Left lobe of liver (tissue), 2 donors: ENCODE measurements around the gene ZNF808. TPM values are rescaled to one million over a fixed set of nuclear protein-coding genes. Genes with fewer than 3 reads are reported as not detected.
"Not testable (repeated sequence)": the region's sequence is repeated elsewhere in the genome, so short reads cannot be mapped to it uniquely, and the experiment has no call there.

ENCODE experiments used
- ATAC-seq: fragments of 200-7000 bp; cut with Tn5 transposase; one replicate; pipeline ENCODE4 v1.9.1; 2020; ENCODE audit warnings: mild to moderate bottlenecking, moderate library complexity
- DNase-seq: peaks from one replicate; pipeline ENCODE4 v3.0.0-alpha.2; 2020; ENCODE audit warnings: low spot score
- total RNA-seq: library from RNA; stranded (reverse); gene quantifications from one replicate; pipeline ENCODE4 v1.2.1, GENCODE V29; 2021
- donor health status: DM: no; HTN: no; CAD: no; lungs with moderate emphysema.
- donor health status: DM: no; HTN: yes; CAD: no.

Gene ZNF808
- total RNA-seq, 1 donor from 2014 or later: 6.2 TPM

DNA sequence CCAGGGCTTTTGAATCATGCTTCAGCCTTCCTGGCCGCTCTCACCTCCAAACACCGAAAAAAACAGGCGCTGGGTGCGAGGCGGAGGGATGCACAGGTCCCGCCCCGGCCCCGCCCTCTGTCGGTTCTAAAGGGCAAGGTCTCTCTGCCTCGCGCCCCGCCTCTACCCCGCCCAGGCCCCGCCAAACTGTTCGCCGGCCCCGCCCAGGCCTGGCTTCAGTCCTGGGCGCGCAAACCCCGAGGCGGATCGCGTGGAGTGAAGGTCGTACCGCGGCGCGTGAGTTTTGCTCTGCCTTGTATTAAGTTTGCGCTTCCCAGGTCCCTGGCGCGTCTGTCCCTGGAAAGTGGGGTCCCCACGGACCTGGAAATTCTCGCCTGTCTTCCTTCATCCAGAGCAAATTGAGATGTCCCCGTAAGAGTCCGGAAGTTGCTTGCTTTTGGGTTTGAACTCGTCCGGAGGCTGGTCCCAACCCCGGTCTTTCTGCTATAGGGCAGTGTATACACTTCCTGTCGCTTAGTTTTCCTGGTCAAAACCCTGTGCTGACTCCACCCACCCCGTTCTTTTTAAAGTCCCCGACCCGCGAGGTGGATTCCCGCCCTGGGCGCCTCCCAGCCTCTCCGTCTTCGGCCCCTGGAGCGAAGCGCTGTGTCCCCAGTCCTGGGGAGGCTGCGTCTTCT lies 8.4 kb downstream of the ZNF808 start:
- ATAC-seq: peak; percentile 78
- peak; percentile 59 for DNase-seq

DNA sequence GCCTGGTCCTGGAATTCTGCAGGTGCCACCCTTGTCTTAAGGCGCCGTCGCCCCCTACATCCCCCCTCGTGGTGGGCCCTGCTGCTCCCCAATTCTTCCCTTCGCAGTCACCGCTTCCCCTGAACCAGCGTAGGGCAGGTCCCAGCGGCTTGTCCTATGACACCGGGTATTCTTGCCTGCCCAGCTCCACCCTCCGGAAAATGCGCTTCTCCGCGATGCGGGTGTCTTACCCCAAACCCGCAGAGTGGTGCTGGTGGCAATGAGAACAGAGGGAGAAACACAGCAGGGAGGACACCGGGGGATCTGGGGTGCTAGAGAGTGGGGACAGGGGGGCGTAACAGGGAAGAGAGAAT lies 9.0 kb downstream of the ZNF808 start:
- DNase-seq (no peak), ATAC-seq (no peak)

DNA sequence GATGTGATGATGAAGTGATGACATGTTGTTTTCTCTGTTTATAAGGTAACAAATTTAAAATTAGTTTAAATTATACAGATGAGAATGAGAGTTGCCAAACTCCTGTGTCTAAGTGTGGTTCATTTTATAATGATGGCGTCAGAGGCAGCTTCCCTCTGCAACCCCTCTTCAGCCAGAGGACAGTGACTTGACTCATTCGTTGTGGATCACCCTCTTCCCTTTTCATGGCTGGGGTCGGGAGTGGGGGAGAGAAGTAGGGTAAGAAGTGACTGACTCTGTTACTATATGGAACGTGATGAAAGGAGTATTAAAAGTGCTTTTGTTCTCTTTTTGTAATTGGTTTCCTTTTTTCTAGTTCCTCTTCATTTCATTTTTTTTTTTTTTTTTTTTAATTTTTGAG lies 11.3 kb downstream of the ZNF808 start:
- ATAC-seq, DNase-seq: not testable (repeated sequence)

DNA sequence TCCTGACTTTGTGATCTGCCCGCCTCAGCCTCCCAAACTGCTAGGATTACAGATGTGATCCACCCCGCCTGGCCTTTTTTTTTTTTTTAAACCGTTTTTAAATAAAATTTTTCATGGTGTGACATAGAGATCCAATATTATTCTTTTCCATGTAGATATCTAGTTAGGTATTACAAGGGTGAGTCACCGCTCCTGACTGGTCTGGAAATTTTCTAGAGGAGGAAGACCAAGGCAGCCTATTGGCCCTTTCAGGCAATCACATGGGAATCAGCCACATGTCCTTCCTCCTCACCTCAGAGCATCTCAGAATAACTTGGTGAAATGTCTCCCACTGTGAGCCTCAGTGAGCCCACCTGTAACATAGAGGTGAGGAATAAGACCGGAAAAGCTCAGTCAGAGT lies 13.7 kb downstream of the ZNF808 start:
- not testable (repeated sequence) for DNase-seq, ATAC-seq

DNA sequence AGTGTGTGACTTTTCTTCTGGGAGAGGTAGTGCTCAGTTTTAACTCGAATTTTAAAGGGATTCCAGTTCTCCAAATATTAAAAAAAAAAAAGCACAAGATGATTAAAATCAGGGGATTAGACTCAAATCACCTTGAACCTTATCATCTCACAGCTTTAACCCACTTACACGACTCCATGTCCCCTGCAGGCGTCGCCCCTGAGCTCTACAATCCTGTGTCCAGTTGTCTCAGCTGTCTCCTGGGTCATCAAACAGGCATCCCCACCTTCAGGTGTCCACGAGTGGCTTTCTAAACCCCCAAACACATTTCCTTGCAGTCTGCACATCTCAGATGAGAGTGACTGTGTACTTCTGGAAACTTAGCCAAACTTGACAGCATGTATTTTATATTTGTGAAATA lies 14.1 kb downstream of the ZNF808 start:
- no peak for DNase-seq
- no peak for ATAC-seq

DNA sequence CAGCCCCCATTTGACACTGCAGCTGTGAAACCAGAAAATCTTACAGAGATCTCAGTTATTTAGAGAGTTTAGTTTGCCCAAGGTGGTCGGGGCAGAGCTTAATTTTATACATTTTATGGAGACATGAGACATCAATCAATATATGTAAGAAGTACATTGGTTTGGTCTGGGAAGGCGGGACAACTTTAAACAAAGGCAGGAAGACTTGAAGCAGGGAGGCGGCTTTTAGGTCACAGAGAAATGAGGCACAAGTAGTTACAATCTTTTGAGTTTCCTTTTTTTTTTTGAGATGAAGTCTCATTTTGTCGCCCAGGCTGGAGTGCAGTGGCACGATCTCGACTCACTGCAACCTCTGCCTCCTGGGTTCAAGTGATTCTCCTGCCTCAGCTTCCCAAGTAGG lies 15.1 kb downstream of the ZNF808 start:
- not testable (repeated sequence) for DNase-seq, ATAC-seq

DNA sequence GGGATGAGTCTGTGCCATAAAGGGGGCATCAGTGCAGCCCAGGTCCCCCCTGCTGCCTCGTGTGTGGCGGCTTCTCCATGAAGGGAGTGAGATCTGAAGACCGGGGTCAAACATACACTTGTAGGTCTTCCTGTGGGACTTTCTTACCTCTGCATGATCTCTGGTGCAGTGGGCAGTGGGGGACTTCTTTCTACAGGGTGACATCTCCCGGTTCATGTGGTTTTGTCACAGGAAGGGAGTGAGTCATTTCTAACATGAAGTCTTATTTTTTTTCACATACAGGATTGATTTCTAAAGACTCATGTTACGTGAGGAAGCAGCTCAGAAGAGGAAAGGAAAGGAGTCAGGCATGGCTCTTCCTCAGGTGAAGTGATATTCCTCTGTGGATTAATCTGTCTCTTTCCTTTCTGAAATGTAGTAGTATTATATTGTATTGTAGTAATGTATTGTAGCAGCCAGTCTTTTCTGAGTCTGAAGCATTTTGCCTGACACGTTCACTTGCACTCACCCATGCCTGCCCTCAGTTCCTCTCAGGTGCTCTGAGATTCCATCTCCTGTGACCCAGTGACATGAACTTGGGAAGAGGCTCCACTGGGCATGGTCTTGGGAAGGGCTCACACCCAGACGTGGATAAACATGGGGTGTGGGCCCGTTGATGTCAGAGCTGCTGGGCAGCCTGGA lies 15.7 kb downstream of the ZNF808 start:
- DNase-seq (no peak), ATAC-seq (no peak)

DNA sequence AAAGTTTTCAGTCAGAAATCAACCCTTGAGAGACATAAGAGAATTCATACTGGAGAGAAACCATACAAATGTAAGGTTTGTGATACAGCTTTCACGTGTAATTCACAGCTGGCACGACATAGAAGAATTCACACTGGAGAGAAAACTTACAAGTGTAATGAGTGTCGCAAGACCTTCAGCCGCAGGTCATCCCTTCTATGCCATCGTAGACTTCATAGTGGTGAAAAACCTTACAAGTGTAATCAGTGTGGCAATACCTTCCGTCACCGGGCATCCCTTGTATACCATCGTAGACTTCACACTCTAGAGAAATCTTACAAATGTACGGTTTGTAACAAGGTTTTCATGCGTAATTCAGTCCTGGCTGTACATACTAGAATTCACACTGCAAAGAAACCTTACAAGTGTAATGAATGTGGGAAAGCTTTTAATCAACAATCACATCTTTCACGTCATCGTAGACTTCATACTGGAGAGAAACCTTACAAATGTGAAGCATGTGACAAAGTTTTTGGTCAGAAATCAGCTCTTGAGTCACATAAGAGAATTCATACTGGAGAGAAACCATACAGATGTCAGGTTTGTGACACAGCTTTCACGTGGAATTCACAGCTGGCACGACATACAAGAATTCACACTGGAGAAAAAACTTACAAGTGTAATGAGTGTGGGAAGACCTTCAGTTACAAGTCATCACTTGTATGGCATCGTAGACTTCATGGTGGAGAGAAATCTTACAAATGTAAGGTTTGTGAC lies 26.9 kb downstream of the ZNF808 start:
- DNase-seq (no peak), ATAC-seq (no peak)

DNA sequence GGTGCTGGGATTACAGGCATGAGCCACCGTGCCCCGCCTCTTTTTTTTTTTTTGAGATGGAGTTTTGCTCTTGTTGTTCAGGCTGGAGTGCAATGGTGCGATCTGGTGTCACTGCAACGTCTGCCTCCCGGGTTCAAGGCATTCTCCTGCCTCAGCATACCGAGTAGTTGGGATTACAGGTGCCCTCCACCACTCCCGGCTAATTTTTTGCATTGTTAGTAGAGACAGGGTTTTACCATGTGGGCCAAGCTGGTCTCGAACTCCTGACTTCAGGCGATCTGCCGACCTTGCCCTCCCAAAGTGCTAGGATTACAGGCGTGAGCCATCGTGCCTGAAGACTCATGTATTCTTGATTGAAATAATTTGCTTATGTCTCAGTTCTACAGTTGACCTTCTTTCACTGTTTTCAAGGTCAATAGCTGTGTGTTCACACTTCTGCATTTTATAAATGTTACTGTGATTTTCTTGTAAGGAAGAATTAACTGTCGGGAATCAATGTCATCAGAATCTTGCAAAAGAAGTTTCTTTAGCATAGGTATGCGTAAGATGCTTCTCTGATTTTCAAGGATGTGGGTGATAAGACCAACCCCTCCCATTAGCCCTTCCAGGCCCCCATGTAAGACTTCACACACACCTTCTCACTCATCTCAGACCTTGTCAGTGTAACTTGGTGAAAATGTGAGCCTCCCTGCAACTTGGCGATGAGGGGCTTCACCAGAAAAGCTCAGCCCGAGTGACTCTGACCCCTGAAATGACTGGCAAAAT lies 29.9 kb downstream of the ZNF808 start:
- ATAC-seq (no peak), DNase-seq (no peak)

DNA sequence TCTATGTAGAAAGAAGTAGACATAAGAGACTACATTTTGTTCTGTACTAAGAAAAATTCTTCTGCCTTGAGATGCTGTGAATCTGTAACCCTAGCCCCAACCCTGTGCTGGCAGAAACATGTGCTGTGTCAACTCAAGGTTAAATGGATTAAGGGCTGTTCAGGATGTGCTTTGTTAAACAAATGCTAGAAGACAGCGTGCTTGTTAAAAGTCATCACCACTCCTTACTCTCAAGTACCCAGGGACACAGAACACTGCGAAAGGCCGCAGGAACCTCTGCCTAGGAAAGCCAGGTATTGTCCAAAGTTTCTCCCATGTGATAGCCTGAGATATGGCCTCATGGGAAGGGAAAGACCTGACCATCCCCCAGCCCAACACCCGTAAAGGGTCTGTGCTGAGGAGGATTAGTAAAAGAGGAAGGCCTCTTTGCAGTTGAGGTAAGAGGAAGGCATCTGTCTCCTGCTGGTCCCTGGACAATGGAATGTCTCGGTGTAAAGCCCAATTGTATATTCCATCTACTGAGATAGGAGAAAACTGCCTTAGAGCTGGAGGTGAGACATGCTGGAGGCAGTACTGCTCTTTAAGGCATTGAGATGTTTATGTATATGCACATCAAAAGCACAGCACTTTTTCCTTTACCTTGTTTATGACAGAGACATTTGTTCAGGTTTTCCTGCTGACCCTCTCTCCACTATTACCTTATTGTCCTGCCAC lies 31.4 kb downstream of the ZNF808 start:
- not testable (repeated sequence) for DNase-seq, ATAC-seq

DNA sequence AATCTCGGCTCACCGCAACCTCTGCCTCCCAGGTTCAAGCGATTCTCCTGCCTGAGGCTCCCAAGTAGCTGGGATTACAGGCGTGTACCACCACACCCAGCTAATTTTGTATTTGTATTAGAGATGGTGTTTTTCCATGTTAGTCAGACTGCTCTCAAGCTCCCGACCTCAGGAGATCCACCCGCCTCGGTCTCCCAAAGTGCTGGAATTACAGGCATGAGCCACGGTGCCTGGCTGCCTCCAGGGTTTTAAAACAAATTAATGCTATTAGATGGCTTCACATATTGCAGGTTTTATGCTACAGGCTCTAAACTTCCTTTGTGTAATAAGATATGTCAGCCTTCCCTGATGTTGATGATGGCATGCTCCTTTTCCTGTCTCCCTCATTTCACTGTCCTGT lies 34.1 kb downstream of the ZNF808 start:
- not testable (repeated sequence) for ATAC-seq, DNase-seq

DNA sequence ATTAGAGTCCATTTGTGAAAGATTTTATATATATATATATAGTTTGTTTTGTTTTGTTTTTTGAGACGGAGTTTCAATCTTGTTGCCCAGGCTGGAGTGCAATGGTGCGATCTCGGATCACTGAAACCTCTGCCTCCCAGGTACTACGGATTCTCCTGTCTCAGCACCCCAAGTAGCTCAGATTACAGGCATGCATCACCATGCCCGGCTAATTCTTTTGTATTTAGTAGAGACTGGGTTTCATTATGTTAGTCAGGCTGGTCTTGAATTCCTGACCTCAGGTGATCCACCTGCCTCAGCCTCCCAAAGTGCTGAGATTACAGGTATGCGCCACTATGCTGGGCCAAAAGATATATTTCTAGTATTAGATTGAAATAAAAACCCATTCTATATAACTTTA lies 38.7 kb downstream of the ZNF808 start:
- DNase-seq (no peak), ATAC-seq (no peak)

DNA sequence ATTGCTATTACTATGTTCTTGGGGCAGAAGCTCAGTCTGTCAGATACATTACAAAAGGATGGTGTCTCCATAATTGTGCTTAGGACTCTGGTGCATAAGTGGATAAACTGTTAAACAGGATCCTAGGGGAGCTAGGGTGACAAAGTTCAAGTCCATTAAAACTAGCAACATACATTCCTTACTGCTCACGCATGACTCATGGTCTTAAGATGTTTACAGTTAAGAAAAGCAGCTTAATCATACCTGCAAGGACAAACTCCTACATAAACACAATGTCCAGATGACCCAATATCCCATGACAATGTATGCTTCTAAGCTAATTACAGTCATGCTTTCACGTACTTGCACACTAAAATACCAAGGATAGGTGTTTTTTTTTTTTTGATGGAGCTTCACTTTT lies 39.1 kb downstream of the ZNF808 start:
- ATAC-seq (no peak), DNase-seq (no peak)

DNA sequence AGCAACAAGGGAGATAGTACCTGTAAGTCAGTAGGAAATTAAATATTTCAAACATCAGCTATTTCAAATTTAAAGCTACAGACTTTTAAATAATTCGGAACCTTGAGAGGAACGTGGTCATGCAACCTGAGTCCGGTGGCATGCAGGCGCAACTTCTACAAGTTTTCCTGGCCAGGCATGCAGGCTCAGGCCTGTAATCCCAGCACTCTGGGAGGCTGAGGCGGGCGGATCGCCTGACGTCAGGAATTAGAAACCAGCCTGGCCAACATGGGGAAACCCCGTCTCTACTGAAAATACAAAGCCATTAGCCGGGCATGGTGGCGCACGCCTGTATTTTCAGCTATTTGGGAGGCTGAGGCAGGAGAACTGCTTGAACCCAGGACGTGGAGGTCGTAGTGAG lies 40.5 kb downstream of the ZNF808 start:
- no peak for ATAC-seq
- no peak for DNase-seq

DNA sequence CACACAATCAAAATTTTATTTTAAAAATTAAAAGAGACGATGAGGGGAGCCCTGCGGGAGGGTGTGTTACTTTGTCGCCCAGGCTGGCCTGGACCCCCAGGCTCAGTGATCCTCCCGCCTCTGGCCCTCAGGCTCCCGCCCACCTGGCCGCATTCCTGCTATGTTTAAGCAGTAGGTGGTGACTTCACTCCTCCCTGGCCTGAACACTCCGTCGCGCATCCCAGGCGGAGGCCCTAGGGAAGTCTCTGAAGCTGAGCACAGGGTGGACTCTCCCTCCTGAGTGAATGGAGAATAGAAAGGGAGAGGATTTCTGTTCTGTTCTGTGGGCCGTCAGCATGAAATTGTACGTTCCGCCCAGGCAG lies 42.2 kb downstream of the ZNF808 start:
- peak; percentile 46 for DNase-seq
- ATAC-seq: peak; percentile 11

DNA sequence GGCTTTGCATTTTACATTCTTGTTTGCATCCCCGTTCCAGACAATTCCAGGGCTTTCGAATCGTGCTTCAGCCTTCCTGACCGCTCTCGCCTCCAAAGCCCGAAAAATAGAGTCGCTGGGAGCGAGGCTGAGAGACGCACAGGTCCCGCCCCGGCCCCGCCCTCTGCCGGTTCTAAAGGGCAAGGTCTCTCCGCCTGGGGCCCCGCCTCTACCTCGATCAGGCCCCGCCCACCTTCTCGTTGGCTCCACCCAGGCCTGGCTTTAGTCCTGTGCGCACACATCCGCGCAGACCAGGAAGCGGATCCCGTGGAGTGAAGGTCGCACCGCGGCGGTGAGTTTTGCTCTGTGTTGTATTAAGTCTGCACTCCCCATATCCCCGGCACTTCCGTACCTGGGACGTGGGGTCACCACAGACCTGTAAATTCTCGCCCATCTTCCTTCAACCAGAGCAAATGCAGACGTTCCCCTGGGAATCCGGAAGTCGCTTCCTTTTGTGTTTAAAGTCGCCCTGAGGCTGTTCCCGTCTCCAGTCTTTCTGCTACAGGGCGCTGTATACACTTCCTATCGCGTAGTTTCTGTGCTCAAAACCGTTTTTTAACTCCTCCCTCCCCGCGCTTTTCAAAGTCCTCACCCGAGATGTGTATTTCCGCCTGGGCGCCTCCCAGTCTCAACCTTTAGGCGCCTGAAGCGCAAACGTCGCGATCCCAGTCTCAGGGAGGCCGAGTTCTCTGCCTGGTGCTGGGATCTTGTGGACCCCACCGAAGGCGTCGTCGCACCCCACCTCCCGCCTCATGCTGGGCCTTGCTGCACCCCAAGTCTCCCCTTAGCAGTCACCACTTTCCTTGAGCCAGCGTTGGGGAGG lies 42.8 kb downstream of the ZNF808 start, which contains the start of gene ZNF701:
ZNF701 (plus strand) TSS at position 288 of the 862 bp plus-strand sequence. CDS start 3,861 bp downstream, outside the sequence.
- peak; percentile 85 for DNase-seq
- ATAC-seq: peak; percentile 96

DNA sequence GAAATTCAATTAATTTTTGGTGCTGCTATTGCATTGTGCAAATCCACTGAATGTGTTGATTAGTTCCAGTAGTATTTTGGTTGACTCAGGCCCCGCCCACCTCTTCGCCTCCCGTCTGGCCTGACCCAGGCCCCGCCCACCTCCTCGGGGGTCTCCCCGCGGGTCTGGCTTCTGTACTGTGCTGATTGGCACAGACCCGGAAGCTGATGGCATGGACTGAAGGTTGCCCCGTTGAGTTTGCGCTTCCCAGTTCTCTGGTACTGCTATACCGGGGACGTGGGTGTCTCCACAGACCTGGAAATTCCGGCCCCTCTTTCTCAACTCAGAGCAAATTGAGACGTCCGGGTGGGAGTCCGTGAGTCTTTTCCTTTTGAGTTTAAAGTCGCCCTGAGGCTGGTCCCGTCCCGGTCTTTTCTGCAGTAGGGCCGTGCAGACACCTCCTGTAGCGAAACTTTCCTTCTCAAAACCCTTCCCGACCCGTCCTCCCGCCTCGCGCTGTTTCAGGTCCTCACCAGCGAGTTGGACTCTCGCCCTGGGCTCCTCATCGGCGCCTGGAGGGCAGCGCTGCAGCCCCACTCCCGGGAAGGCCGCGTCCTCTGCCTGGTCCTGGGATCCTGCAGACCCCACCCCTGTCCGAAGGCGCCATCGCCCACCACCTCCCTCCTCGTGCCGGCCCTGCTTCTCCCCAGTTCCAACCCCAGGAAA lies 57.4 kb downstream of the ZNF808 start:
- no peak for DNase-seq

DNA sequence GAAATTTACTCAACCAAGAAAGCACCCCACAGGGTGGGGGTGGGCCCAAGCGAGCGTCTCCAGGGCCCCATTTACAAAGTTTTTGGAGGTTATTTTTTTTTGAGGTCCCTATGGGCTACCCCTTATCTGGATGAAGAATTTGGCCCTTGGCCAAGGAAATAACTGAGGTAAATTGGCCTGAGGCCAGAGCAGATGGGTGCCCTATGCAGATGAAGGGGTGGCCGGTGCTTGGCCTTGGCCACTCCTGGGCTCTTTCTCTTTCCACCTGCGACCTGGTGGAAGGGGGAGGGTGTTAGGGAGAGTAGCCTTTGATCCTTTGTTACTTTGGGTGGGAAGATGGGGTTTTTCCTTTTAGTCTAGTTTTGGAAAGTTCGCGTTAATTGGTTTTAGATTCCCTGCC lies 58.1 kb downstream of the ZNF808 start:
- DNase-seq: no peak
- ATAC-seq: no peak

More for the DNA sequence above, 57.4 kb downstream of the ZNF808 start:
- ATAC-seq: no peak

DNA sequence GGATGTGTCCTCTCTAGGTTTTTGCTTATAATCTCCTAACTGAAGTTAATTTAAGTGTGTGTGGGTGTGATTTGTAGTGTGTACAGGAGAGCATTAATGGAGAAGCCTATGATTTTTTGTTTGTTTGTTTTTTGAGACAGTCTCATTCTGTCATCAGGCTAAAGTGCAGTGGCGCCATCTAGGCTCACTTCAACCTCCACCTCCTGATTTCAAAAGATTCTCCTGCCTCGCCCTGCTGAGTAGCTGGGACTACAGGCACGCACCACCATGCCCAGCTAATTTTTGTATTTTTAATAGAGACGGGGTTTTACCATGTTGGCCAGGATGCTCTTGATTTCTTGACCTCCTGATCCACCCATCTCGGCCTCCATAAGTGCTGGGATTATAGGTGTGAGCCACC lies 63.3 kb downstream of the ZNF808 start:
- no peak for DNase-seq
- no peak for ATAC-seq
